Fibroblast of the aortic adventitia (primary cell): ENCODE data around the gene VAMP2. TPM values are rescaled to one million over a fixed set of nuclear protein-coding genes. Genes with fewer than 3 reads are reported as not detected.

Source experiments
- DNase-seq: peaks from one replicate; pipeline ENCODE4 v3.0.0-alpha.2; 2010; ENCODE audit warnings: low read depth
- H3K4me3 ChIP-seq: 2 replicates; pipeline ENCODE4 v1.5.1; 2011; ENCODE audit warnings: low read depth, mild to moderate bottlenecking, control low read depth, low read length, moderate library complexity
- total RNA-seq: library from RNA; depleted of rRNA; stranded (reverse); fragments of >200 nt; gene quantifications from 2 replicates; pipeline ENCODE4 v1.2.3, GENCODE V29; 2012; ENCODE audit warnings: low replicate concordance
- TF ChIP-seq, protein P1 (sequence below): IDR thresholded peaks from 2 replicates; pipeline ENCODE4 v1.5.1; 2011; ENCODE audit warnings: mild to moderate bottlenecking, low read length, control low read depth, inconsistent platforms; ENCODE audit not compliant: insufficient read depth

VAMP2 gene
- total RNA-seq, 1 donor, result 5.2 TPM

DNA sequence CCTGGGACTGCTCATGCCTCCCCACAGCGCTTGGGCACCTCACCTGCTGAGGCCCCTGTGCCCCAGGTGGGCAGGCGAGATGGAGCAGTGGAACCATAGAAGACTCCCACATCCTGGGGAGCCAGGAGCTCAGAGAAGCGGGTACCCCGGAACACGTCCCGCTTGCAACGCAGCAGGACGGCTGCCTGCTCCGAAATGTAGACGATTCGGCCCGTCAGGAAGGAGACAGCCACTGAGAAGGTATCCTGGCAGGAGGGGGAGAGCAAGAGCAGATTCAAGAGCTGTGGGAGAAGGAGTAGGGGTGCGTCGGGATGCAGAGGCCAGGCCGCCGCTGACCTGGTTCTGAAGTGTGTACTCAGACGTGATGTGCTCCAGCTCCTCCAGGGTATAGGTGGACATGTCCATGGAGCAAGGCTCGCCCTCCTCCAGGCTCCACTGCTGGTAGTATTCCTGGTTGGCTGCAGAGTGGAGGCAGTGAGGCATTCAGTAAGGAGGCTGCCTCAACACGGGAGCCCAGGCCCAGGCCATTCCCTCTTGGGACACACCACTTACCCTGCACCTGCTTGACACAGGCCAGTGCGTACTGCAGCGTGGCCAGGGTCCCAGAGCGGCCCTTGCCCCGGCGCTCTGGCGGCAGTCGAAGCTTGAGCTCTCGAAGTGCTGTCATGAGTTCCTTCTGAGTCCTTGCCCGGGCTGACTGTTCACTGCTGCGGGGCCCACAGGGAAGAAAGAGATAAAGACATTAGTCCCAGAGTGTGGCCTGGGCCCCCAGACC is 13.1 kb downstream of the VAMP2 start:
- no peak overlapping the region for H3K4me3 ChIP-seq
- TF ChIP-seq, protein P1, sequence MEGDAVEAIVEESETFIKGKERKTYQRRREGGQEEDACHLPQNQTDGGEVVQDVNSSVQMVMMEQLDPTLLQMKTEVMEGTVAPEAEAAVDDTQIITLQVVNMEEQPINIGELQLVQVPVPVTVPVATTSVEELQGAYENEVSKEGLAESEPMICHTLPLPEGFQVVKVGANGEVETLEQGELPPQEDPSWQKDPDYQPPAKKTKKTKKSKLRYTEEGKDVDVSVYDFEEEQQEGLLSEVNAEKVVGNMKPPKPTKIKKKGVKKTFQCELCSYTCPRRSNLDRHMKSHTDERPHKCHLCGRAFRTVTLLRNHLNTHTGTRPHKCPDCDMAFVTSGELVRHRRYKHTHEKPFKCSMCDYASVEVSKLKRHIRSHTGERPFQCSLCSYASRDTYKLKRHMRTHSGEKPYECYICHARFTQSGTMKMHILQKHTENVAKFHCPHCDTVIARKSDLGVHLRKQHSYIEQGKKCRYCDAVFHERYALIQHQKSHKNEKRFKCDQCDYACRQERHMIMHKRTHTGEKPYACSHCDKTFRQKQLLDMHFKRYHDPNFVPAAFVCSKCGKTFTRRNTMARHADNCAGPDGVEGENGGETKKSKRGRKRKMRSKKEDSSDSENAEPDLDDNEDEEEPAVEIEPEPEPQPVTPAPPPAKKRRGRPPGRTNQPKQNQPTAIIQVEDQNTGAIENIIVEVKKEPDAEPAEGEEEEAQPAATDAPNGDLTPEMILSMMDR, result no peak
- no peak for DNase-seq

DNA sequence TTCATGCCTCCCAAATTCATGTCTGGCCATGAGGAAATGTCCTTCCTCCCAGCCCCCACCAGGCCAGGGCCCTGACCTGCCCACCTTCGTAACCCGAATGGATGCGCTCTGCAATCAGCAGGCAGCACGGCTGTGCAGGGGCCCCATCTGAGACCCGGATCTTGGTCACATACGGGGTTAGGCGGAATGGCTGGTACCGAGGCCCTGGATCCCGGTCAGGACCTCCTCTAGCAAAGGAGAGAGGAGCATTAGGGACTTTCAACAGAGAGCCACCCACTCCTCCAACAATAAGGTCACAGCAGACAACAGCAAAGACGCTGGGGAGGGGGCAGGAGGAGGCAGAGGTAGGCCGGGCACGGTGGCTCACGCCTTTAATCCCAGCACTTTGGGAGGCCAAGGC is 14.2 kb downstream of the VAMP2 start:
- no peak for DNase-seq
- no peak overlapping the region for H3K4me3 ChIP-seq
- TF ChIP-seq, protein P1, result no peak

DNA sequence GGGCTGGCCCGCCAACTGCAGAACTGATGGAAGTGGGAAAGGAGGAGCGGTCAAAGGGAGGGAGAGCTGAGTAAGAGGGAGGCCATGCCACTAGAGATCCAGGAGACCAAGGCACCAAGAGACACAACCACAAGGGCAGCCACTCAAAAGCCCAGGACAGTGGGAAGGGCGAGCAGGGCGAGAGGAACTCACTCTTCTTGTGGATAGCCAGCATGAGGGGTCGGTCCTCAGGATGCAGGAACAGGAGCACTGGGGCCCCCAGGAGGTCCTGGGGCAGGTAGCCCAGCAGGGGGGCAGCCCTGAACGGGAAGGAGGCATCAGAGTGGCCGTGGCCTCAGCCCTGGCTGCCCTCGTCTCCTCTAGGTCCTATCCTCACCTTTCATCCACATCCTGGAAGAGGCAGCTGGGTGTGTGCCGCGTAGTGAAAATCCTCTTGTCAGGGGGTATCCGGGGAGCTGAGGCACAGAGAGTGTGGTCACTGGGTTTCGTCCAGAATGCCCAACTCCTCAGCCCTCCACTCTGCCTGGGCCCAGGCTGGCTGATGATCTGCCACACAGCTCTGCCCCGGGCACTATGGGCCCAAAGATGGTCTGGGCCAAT is 14.8 kb downstream of the VAMP2 start:
- H3K4me3 ChIP-seq, result no peak overlapping the region
- no peak for DNase-seq
- TF ChIP-seq, protein P1, result no peak

DNA sequence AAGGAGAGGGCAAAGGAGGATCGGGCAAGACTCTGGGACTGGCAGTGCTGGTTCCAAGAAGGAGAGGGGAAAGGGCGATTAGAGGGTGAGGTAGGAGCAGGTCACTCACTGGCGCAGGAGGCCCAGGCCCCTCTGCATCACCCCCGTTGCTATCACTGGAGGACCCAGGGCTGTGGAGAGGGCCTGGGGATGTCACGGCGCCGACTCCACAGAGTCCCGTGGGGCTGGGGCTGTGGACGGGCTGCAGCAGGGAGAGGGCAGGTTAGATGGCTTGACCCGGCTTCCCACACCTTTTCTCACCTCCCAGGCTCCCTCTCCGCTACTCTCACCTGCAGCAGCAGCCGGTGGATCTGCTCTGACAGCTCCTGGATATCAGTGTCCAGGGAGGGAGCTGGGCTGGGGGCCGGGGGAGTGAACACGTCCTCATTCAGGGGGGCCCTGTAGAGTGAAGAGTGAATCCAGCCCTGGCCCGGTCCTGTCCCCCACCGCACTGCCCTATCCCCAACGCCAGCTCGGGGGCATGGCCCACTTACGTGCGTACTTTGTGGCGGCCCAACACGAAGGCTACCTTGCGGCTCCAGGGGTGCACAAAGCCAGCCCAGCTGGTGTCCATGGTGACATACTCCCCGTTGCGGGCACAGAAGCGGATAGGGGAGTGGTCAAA is 15.5 kb downstream of the VAMP2 start:
- DNase-seq, result no peak
- H3K4me3 ChIP-seq, result no peak overlapping the region
- TF ChIP-seq, protein P1, result no peak

DNA sequence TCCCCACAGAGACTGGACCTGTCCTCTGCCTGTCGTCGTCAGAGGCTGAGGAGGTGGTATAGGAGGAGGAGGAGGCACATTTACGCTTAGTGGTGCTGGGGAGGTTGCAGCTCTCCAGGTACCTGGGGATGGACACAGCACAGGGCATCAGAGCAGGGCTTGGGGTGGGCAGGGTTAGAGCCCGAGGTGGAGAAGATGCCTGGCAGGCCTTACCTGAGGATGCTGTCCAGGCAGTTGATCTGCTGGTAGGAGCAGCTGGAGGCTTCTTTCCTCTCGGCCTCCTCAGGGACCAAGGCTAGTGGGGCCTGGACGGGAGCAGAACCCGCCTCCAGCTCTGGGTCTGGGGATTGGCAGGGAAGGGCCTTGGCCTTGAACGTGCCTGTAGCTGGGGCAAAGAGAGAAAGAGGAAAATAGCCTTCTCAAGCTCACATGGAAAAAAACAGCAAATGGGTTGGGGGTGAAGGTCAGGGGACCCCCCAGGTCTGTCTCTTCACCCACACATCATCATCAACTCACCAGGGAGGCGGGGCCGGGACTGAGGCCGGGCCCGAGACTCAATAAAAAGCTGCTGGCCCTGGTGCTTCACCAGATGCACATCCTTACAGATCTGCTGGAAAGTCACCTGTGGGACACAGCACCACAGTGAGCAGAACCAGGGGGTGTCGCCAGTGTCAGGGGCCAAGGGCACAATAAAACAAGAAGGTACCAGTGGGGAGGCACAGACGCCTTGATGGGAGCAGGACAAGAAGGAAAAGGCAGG is 16.2 kb downstream of the VAMP2 start:
- no peak overlapping the region for H3K4me3 ChIP-seq
- TF ChIP-seq, protein P1, result no peak
- no peak for DNase-seq

DNA sequence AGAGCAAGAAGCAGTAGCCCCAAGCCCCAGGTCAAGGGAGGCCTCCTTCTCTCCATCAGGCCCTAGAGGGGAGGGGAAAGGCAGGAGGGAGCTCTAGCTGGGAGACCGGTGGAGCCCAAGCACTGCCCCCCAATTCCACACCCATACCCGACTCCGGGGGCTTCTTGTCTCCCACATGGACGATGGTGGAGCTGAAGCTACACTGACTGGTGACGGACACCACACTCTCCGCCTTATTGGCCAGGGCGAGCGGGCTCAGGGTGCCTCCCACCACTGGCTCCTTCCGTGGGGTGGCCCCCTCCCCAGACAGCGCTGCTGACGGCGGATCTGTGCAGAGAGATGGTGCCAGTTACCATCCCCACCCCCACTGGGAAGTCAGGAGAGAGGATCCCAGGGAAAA is 16.9 kb downstream of the VAMP2 start:
- H3K4me3 ChIP-seq, result no peak overlapping the region
- TF ChIP-seq, protein P1, result no peak
- no peak for DNase-seq
